GM12878 (cell line): ENCODE measurements around the gene COA5. TPM values are rescaled to one million over a fixed set of nuclear protein-coding genes. Genes with fewer than 3 reads are reported as not detected.

ENCODE experiments used
- ATAC-seq: fragments of 200-7000 bp; cut with Tn5 transposase; 3 replicates; pipeline ENCODE4 v1.9.1; 2020; ENCODE audit warnings: mild to moderate bottlenecking, moderate library complexity
- BruUV-seq: library from RNA; stranded (reverse); fragments of 400-500 nt; replicated peaks from 2 replicates; lab custom pipeline; 2021; lab: Mats Ljungman, UMichigan
- CTCF ChIA-PET: fragments of 300-600 bp; sonication (Branson Sonifier 250); formaldehyde crosslinking; extraction: SDS; loops from one replicate; lab custom pipeline; 2021; ENCODE audit warnings: inconsistent platforms; lab: Yijun Ruan, JAX
- POLR2A ChIA-PET: fragments of 350-600 bp; formaldehyde crosslinking; extraction: SDS; loops from one replicate; lab custom pipeline; 2021; ENCODE audit warnings: inconsistent platforms; lab: Charles Lee
- RAD21 ChIA-PET: fragments of 300-600 bp; sonication (Branson Sonifier 250); formaldehyde crosslinking; loops from one replicate; lab custom pipeline; 2023; ENCODE audit warnings: antibody characterized with exemption; ENCODE audit not compliant: unreplicated experiment; lab: Charles Lee
- SMC1A ChIA-PET: fragments of 300-600 bp; sonication (Branson Sonifier 250); formaldehyde crosslinking; loops from one replicate; lab custom pipeline; 2023; ENCODE audit not compliant: unreplicated experiment, uncharacterized antibody; lab: Charles Lee
- DNase-seq: peaks from one replicate; pipeline ENCODE4 v3.0.0-alpha.2; 2011; ENCODE audit warnings: low read depth, low spot score
- FAIRE-seq: peaks from 3 replicates; lab custom pipeline; 2011; peaks lifted over from hg19 to GRCh38; lab: Jason Lieb, UNC
- H2AFZ ChIP-seq: 2 replicates; pipeline ENCODE4 v1.6.0; 2011; ENCODE audit warnings: low read depth, low read length, control low read depth; ENCODE audit not compliant: control insufficient read depth
- H3K27ac ChIP-seq: 2 replicates; pipeline ENCODE4 v1.5.1; 2011; ENCODE audit warnings: control low read depth; ENCODE audit not compliant: control insufficient read depth, insufficient read depth
- H3K27me3 ChIP-seq, 2 experiments: replicated peaks in 1 of 2; 2 replicates each; pipeline versions ENCODE4 v1.6.0 to v1.6.1; 2011; ENCODE audit warnings: low read length in 1 of 2; ENCODE audit not compliant: control insufficient read depth in 2 of 2, insufficient read depth in 2 of 2
- H3K36me3 ChIP-seq, 2 experiments: 2 replicates each; pipeline ENCODE4 v1.5.1; 2011; ENCODE audit warnings: low read length in 1 of 2; ENCODE audit not compliant: control insufficient read depth in 2 of 2, insufficient read depth in 2 of 2
- H3K4me1 ChIP-seq: 2 replicates; pipeline ENCODE4 v1.6.1; 2011; ENCODE audit warnings: mild to moderate bottlenecking, low read length, moderate library complexity, mixed read lengths; ENCODE audit not compliant: control insufficient read depth, insufficient read depth
- H3K4me2 ChIP-seq: 2 replicates; pipeline ENCODE4 v1.6.0; 2011; ENCODE audit warnings: control low read depth; ENCODE audit not compliant: control insufficient read depth, insufficient read depth
- H3K4me3 ChIP-seq: fragments of 200-600 bp; sonication (generic); 2 replicates; pipeline ENCODE4 v1.5.1; 2016
- H3K79me2 ChIP-seq: 2 replicates; pipeline ENCODE4 v1.6.0; 2011; ENCODE audit warnings: low read length; ENCODE audit not compliant: control insufficient read depth, insufficient read depth
- H3K9ac ChIP-seq: 2 replicates; pipeline ENCODE4 v1.8.0; 2011; ENCODE audit warnings: low read length, control low read depth, mixed read lengths; ENCODE audit not compliant: control insufficient read depth, insufficient read depth
- H3K9me3 ChIP-seq: replicated peaks from 3 replicates; pipeline ENCODE4 v1.5.1; 2011; ENCODE audit warnings: mild to moderate bottlenecking, low read length; ENCODE audit not compliant: control insufficient read depth, insufficient read depth
- H4K20me1 ChIP-seq: 2 replicates; pipeline ENCODE4 v1.6.0; 2011; ENCODE audit not compliant: control insufficient read depth, insufficient read depth
- CBX3 ChIP-seq: fragments of 200-600 bp; sonication (generic); IDR thresholded peaks from 2 replicates; pipeline ENCODE4 v1.6.1; 2016; ENCODE audit warnings: low read depth, borderline replicate concordance
- CHD2 ChIP-seq: IDR thresholded peaks from 2 replicates; pipeline ENCODE4 v1.6.1; 2011; ENCODE audit warnings: low read depth, low read length, improper control_type of control experiment, borderline replicate concordance
- CTCF ChIP-seq, 3 experiments: IDR thresholded peaks in 2 of 3; conservative IDR thresholded peaks in 1 of 3; 2 replicates each; pipeline ENCODE4 v1.5.1; 2011; ENCODE audit warnings: low read depth in 3 of 3, low read length in 3 of 3, mild to moderate bottlenecking in 3 of 3, control low read depth in 2 of 3, moderate library complexity in 2 of 3, inconsistent platforms in 1 of 3, mixed read lengths in 1 of 3; ENCODE audit not compliant: control insufficient read depth in 2 of 3, insufficient read depth in 1 of 3; ENCODE audit errors: extremely low read depth in 1 of 3
- GABPA ChIP-seq: IDR thresholded peaks from 2 replicates; pipeline ENCODE4 v1.6.1; 2014; ENCODE audit warnings: antibody characterized with exemption, low read depth, mild to moderate bottlenecking, inconsistent platforms
- NR2F1 ChIP-seq: fragments of 450-650 bp; conservative IDR thresholded peaks from 2 replicates; pipeline ENCODE4 v1.6.1; 2017; ENCODE audit warnings: mild to moderate bottlenecking
- POLR2AphosphoS5 ChIP-seq: IDR thresholded peaks from 2 replicates; pipeline ENCODE4 v1.6.1; 2011; ENCODE audit warnings: mild to moderate bottlenecking, low read length, inconsistent platforms
- RAD21 ChIP-seq: IDR thresholded peaks from 2 replicates; pipeline ENCODE4 v1.6.1; 2011; ENCODE audit warnings: mild to moderate bottlenecking, low read depth, low read length, moderate library complexity; ENCODE audit not compliant: insufficient read depth
- RBBP5 ChIP-seq: fragments of 200-600 bp; sonication (generic); conservative IDR thresholded peaks from 2 replicates; pipeline ENCODE4 v1.6.1; 2016
- SMAD5 ChIP-seq: IDR thresholded peaks from 2 replicates; pipeline ENCODE4 v1.6.1; 2016; ENCODE audit warnings: antibody characterized with exemption, low read depth
- WGBS: methylation state at CpG from one replicate; pipeline ENCODE4 v1.1.6; 2016; ENCODE audit warnings: low lambda C conversion rate; ENCODE audit not compliant: insufficient replicate concordance, insufficient coverage; ENCODE audit errors: missing lambda C conversion rate; 5-methylcytosine and 5-hydroxymethylcytosine counted together
- in situ Hi-C: fragments of 300-500 bp; cut with MboI; formaldehyde crosslinking; loops from 9 replicates; pipeline ENCODE4 v1.14.3; 2018; ENCODE audit warnings: mixed read lengths
- intact Hi-C: fragments of 100-400 bp; cut with micrococcal nuclease; formaldehyde crosslinking; loops from one replicate; pipeline ENCODE4 v1.14.2; 2022; ENCODE audit not compliant: unreplicated experiment
- polyA plus RNA-seq, 11 experiments: library from polyadenylated mRNA; depleted of rRNA in 4 of 11; unstranded in 6 of 11; stranded (reverse) in 5 of 11; fragments of >200 nt; fragmentation: Nextera tagmentation in 4 of 11; fragmentation: Illumina TruSeq in 1 of 11; extraction: Ambion mirVana in 4 of 11; extraction: Trizol in 1 of 11; gene quantifications; 1 replicate in 1 of 11; 2 replicates in 10 of 11; pipeline versions ENCODE4 v1.2.1 to v1.2.3, GENCODE V29; 2011 to 2016; ENCODE audit warnings: inconsistent platforms in 2 of 11, missing spikeins in 2 of 11, low read depth in 1 of 11
- total RNA-seq, 4 experiments: library from RNA; depleted of rRNA in 3 of 4; stranded (reverse); fragments of >200 nt in 3 of 4; fragmentation: Illumina TruSeq in 1 of 4; extraction: Trizol in 1 of 4; gene quantifications; 2 replicates each; pipeline versions ENCODE4 v1.2.1 to v1.2.3, GENCODE V29; 2013 to 2021
- TF ChIP-seq, protein P1 (sequence below): fragments of 450-650 bp; formaldehyde crosslinking; IDR thresholded peaks from 2 replicates; pipeline ENCODE4 v1.5.0; 2022; ENCODE audit warnings: mild to moderate bottlenecking, missing genetic modification characterization

Gene COA5
- total and polyA plus RNA-seq, 10 of the 15 experiments (the other 5 are each of a cell fraction or from before 2014, with no cell fraction given) = 20.7 to 63.3 (median 37.9) TPM

- H2AFZ ChIP-seq = no peak overlapping the region
- no peak overlapping the region for H3K27ac ChIP-seq
- ChIA-PET RAD21 (no interaction called here), SMC1A (no interaction called here), POLR2A (no interaction called here), CTCF (no interaction called here)
- peaks cover 52 to 63% of the 10 kb centered on the region in 2 experiments for H3K36me3 ChIP-seq
- H3K9ac ChIP-seq = no peak overlapping the region
- no peak for ATAC-seq
- H3K4me3 ChIP-seq = no peak overlapping the region
- no peak for FAIRE-seq
- no peaks in the 10 kb centered on the region for H3K4me1 ChIP-seq
- H3K9me3 ChIP-seq = no peaks in the 10 kb centered on the region
- in situ Hi-C loops (no loop called here), intact Hi-C loops (no loop called here)
- no peak for DNase-seq
- no peak overlapping the region for H3K4me2 ChIP-seq
- no peak for TF ChIP-seq CHD2
- TF ChIP-seq RBBP5 = no peak
- no peak for TF ChIP-seq RAD21
- TF ChIP-seq POLR2AphosphoS5 = no peak
- TF ChIP-seq CBX3 = no peak
- no peak for TF ChIP-seq GABPA
- TF ChIP-seq, protein P1, sequence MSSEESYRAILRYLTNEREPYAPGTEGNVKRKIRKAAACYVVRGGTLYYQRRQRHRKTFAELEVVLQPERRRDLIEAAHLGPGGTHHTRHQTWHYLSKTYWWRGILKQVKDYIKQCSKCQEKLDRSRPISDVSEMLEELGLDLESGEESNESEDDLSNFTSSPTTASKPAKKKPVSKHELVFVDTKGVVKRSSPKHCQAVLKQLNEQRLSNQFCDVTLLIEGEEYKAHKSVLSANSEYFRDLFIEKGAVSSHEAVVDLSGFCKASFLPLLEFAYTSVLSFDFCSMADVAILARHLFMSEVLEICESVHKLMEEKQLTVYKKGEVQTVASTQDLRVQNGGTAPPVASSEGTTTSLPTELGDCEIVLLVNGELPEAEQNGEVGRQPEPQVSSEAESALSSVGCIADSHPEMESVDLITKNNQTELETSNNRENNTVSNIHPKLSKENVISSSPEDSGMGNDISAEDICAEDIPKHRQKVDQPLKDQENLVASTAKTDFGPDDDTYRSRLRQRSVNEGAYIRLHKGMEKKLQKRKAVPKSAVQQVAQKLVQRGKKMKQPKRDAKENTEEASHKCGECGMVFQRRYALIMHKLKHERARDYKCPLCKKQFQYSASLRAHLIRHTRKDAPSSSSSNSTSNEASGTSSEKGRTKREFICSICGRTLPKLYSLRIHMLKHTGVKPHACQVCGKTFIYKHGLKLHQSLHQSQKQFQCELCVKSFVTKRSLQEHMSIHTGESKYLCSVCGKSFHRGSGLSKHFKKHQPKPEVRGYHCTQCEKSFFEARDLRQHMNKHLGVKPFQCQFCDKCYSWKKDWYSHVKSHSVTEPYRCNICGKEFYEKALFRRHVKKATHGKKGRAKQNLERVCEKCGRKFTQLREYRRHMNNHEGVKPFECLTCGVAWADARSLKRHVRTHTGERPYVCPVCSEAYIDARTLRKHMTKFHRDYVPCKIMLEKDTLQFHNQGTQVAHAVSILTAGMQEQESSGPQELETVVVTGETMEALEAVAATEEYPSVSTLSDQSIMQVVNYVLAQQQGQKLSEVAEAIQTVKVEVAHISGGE = no peak
- no peak for TF ChIP-seq CTCF (IDR thresholded peaks at IDR 0.05 in 2 of 3, conservative IDR thresholded peaks at IDR 0.05 in 1 of 3; ENCODE audit: control insufficient read depth in 2 of 3, extremely low read depth in 1 of 3, insufficient read depth in 1 of 3, low read depth in 3 of 3, low read length in 3 of 3)
- TF ChIP-seq SMAD5 = no peak
- no peak for TF ChIP-seq NR2F1
- H3K79me2 ChIP-seq = no peaks in the 10 kb centered on the region
- no TSS peak for BruUV-seq
- WGBS = 98% methylated on average over 9 of the region's 9 CpGs
- no peaks in the 10 kb centered on the region for H4K20me1 ChIP-seq
- no peaks in the 10 kb centered on the region for H3K27me3 ChIP-seq
Observed at GRCh38 chr2:98571796-98572195, 36.5 kb downstream of the COA5 start.
